Measurements from ENCODE around the gene GIN1.

Gene GIN1, protein sequence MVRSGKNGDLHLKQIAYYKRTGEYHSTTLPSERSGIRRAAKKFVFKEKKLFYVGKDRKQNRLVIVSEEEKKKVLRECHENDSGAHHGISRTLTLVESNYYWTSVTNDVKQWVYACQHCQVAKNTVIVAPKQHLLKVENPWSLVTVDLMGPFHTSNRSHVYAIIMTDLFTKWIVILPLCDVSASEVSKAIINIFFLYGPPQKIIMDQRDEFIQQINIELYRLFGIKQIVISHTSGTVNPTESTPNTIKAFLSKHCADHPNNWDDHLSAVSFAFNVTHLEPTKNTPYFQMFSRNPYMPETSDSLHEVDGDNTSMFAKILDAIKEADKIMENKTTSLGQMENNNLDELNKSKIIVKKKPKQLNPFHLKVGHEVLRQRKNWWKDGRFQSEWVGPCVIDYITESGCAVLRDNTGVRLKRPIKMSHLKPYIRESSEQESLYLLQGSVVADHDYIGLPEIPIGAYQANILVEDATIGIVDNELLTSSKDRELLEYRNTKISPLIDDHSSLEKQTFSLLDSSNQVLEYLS

GRCh38 chr5:103119765-103120606, at the start of gene GIN1, which contains the start of gene PPIP5K2:
Gene GIN1, minus strand, starts transcription at chr5:103120138. Its CDS starts 11,431 bp downstream, at chr5:103108707.
Gene PPIP5K2, plus strand, starts transcription at chr5:103120301. Its CDS starts 9,289 bp downstream, at chr5:103129590.
- Histone ChIP-seq H3K36me3 (ENCODE audit: control insufficient read depth, insufficient read depth, low read length) (no peaks in the 10 kb centered on the region), H3K9me3 (ENCODE audit: control insufficient read depth, low read length) (no peaks in the 10 kb centered on the region), H3K4me2 (ENCODE audit: low read length) (peak within 1 kb of the TSS; percentile 91), H3K27me3 (ENCODE audit: control insufficient read depth, insufficient read depth, low read length) (no peaks in the 10 kb centered on the region), H3K4me1 (no peaks in the 10 kb centered on the region), H3K79me2 (peaks cover 18% of the 10 kb centered on the region), H3K27ac (peak within 1 kb of the TSS; percentile 94), H3K4me3 (ENCODE audit: low read depth, low read length) (peak within 1 kb of the TSS; percentile 95), H2AFZ (peak within 1 kb of the TSS; percentile 95), H3K9ac (peak within 1 kb of the TSS; percentile 78)
- TF ChIP-seq, protein P1, sequence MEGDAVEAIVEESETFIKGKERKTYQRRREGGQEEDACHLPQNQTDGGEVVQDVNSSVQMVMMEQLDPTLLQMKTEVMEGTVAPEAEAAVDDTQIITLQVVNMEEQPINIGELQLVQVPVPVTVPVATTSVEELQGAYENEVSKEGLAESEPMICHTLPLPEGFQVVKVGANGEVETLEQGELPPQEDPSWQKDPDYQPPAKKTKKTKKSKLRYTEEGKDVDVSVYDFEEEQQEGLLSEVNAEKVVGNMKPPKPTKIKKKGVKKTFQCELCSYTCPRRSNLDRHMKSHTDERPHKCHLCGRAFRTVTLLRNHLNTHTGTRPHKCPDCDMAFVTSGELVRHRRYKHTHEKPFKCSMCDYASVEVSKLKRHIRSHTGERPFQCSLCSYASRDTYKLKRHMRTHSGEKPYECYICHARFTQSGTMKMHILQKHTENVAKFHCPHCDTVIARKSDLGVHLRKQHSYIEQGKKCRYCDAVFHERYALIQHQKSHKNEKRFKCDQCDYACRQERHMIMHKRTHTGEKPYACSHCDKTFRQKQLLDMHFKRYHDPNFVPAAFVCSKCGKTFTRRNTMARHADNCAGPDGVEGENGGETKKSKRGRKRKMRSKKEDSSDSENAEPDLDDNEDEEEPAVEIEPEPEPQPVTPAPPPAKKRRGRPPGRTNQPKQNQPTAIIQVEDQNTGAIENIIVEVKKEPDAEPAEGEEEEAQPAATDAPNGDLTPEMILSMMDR (IDR thresholded peaks at IDR 0.05), result no peak

DNA sequence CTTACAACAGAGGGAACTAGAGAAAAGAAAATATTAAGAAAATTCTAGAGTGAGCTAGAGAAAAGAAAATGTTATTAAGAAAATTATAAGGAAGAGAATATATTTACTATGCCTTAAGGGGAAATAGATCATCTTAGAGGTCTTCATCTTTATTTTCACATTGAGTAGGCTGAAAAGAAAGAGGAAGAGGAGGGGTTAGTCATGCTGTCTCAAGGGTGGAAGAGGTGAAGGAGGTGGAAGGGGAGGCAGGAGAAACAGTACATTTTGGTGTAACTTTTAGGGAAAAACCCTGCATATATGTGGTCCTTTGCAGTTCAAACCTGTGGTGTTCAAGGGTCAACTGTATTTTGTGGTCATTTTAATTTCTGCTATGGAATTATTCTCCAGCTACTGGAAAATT, 46.8 kb upstream of the GIN1 start:
- Histone ChIP-seq H3K4me3 (ENCODE audit: low read depth, low read length) (no peak overlapping the region), H3K27ac (no peak overlapping the region), H3K27me3 (ENCODE audit: control insufficient read depth, insufficient read depth, low read length) (no peaks in the 10 kb centered on the region), H2AFZ (no peak overlapping the region), H3K9ac (no peak overlapping the region), H3K4me1 (no peaks in the 10 kb centered on the region), H3K36me3 (ENCODE audit: control insufficient read depth, insufficient read depth, low read length) (no peaks in the 10 kb centered on the region), H3K79me2 (no peaks in the 10 kb centered on the region), H3K4me2 (ENCODE audit: low read length) (no peak overlapping the region), H3K9me3 (ENCODE audit: control insufficient read depth, low read length) (no peaks in the 10 kb centered on the region)
- TF ChIP-seq, protein P1 (IDR thresholded peaks at IDR 0.05), result no peak

DNA sequence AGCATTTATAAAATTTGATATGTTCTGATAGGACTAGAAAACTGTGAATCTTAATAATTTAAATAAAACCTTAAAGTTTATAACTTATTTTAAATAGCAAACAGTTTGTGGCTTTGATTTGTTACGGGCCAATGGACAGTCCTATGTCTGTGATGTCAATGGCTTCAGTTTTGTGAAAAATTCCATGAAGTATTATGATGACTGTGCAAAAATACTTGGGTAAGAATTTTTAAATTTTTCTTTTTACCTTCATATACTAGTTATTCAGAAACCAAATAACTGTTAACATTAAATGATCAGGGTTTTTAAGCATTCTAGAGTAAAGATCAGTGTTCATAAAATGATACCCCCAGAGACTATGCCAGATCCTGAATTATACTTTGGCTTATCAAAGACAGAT, 31.2 kb upstream of the GIN1 start:
- no peaks in the 10 kb centered on the region for H3K36me3 ChIP-seq (ENCODE audit: control insufficient read depth, insufficient read depth, low read length)

GRCh38 chr5:103148213-103148612, 28.3 kb upstream of the GIN1 start:
- no peaks in the 10 kb centered on the region for H3K4me1 ChIP-seq
- H3K27me3 ChIP-seq (ENCODE audit: control insufficient read depth, insufficient read depth, low read length), result no peaks in the 10 kb centered on the region
- H3K79me2 ChIP-seq, result no peaks in the 10 kb centered on the region
- H3K27ac ChIP-seq, result no peak overlapping the region
- no peaks in the 10 kb centered on the region for H3K36me3 ChIP-seq (ENCODE audit: control insufficient read depth, insufficient read depth, low read length)
- H2AFZ ChIP-seq, result no peak overlapping the region
- H3K4me2 ChIP-seq (ENCODE audit: low read length), result no peak overlapping the region
- H3K9me3 ChIP-seq (ENCODE audit: control insufficient read depth, low read length), result no peaks in the 10 kb centered on the region
- H3K9ac ChIP-seq, result no peak overlapping the region
- H3K4me3 ChIP-seq (ENCODE audit: low read depth, low read length), result no peak overlapping the region
- TF ChIP-seq, protein P1 (IDR thresholded peaks at IDR 0.05), result no peak

More for the DNA sequence above, 31.2 kb upstream of the GIN1 start:
- Histone ChIP-seq H3K27ac (no peak overlapping the region), H2AFZ (no peak overlapping the region), H3K9ac (no peak overlapping the region), H3K4me3 (ENCODE audit: low read depth, low read length) (no peak overlapping the region), H3K4me2 (ENCODE audit: low read length) (no peak overlapping the region), H3K4me1 (no peaks in the 10 kb centered on the region), H3K27me3 (ENCODE audit: control insufficient read depth, insufficient read depth, low read length) (no peaks in the 10 kb centered on the region), H3K9me3 (ENCODE audit: control insufficient read depth, low read length) (no peaks in the 10 kb centered on the region), H3K79me2 (no peaks in the 10 kb centered on the region)
- TF ChIP-seq, protein P1 (IDR thresholded peaks at IDR 0.05), result no peak
